Testis (tissue), 2 donors: ENCODE results near the gene FOXRED1.

Experiments used
- POLR2A ChIP-seq: fragments of 450-650 bp; IDR thresholded peaks from one replicate; pipeline ENCODE4 v1.6.1; 2017; ENCODE audit warnings: antibody characterized with exemption, mild to moderate bottlenecking, moderate library complexity
- TF ChIP-seq, protein P1 (sequence below), 3 experiments: fragments of 450-650 bp in 2 of 3; fragments of 200-600 bp in 1 of 3; sonication (generic) in 1 of 3; IDR thresholded peaks; one replicate each; pipeline ENCODE4 v1.5.1; 2016 to 2019; ENCODE audit warnings: antibody characterized with exemption in 3 of 3, mild to moderate bottlenecking in 2 of 3, moderate library complexity in 1 of 3

- TF ChIP-seq, protein P1, sequence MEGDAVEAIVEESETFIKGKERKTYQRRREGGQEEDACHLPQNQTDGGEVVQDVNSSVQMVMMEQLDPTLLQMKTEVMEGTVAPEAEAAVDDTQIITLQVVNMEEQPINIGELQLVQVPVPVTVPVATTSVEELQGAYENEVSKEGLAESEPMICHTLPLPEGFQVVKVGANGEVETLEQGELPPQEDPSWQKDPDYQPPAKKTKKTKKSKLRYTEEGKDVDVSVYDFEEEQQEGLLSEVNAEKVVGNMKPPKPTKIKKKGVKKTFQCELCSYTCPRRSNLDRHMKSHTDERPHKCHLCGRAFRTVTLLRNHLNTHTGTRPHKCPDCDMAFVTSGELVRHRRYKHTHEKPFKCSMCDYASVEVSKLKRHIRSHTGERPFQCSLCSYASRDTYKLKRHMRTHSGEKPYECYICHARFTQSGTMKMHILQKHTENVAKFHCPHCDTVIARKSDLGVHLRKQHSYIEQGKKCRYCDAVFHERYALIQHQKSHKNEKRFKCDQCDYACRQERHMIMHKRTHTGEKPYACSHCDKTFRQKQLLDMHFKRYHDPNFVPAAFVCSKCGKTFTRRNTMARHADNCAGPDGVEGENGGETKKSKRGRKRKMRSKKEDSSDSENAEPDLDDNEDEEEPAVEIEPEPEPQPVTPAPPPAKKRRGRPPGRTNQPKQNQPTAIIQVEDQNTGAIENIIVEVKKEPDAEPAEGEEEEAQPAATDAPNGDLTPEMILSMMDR (IDR thresholded peaks at IDR 0.05) = no peak
- no peak for TF ChIP-seq POLR2A
Measured at GRCh38 chr11:126263489-126263888, 5.5 kb upstream of the FOXRED1 start.
